NCI-H526 treated with DMSO at 0.1 percent for 48 hours (cell line): ENCODE measurements around the gene RBFOX2.
"Not testable (repeated sequence)": the region's sequence is repeated elsewhere in the genome, so short reads cannot be mapped to it uniquely, and the experiment has no call there.

Experiments
- DNase-seq: peaks from one replicate; lab custom pipeline; 2025; lab: John Stamatoyannopoulos, UW

The RBFOX2 gene

DNA sequence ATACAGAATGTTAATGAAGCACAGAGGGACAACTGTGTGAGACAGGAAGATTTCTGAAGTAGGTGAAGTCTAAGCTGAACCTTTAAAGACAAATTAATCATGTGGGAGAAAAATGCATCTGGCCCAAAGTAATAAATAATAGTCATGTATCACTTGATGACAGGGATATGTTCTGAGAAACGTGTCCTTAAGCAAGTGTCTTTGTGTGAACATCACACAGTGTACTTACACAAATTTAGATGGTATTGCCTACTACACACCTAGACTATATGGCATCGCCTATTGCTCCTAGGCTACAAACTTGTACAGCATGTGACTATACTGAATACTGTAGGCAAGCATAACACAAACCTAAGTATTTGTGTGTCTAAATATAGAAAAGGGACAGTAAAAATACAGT, 198.3 kb downstream of the RBFOX2 start:
- DNase-seq, result no peak

DNA sequence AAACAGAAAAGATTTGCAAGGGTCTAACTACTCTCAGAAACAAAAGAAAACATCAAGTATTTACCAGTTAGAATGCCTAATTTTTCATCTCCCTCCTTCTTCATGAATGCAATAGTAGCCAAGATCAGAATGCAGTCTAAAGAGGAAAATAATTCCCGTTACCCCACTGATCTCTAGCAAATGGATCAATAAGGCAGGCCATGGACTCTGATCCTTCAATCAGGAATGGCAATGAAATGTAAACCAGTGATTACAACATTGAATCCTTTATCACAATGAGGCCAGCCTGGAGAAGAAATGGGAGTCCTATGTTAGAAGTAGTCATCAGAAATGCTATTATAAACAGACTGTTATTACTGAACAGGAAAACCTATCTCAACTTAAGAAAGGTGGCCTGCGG, 204.4 kb downstream of the RBFOX2 start:
- no peak for DNase-seq

DNA sequence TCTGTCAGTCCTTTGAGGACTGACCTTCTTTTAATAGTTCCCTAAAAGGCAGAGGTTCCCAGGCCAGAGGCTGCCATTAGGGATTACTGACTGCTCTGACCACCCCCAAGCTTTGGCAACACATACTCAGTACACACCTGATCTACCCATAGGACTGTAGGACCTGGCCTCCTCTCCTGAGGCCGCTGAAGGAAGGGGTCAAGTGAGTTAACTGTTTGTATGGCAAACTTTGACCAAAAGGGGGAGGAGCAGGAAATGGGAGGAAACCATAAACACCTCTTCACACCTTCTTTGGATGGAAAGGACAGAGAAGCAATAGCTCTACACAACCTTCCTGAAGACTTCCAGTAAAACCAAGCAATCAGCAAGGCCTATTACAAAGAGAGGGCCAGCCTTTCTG, 207.0 kb downstream of the RBFOX2 start:
- no peak for DNase-seq

DNA sequence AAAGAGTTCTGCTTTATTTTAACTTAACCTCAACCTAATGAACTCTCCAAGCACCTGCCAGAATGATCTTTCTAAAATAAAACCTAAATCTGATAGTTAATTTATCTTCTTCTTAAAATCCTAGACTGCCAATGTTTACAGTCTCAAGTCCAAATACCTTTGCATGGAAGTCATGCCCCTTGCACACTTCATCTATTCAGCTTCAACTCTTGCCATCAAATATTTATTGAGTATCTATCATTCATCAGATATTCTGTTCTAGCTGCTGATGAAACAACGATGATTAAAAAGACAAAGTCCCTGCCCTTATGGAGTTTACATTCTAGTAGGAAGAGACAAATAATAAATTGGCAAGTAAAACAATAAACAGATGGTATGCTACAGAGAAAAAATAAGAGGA, 209.2 kb downstream of the RBFOX2 start:
- DNase-seq, result no peak

DNA sequence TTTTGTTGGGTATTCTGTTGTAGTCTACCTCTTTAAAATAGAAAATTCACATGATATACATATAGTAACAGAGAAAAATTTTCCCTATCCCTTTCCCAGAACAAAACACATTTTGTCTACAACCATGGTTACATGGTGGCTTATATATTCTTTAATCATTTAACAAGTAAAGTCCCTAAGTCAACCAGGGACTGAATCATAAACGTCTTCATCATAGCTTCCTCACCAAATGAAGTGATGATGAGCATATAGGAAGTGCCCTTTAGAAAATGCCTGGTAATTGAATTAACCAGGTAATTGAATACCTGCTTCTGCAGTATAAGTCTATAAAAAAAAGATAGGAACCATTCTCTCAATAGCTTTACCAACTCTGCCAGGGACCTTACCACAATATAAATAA, 209.7 kb downstream of the RBFOX2 start:
- DNase-seq, result no peak

DNA sequence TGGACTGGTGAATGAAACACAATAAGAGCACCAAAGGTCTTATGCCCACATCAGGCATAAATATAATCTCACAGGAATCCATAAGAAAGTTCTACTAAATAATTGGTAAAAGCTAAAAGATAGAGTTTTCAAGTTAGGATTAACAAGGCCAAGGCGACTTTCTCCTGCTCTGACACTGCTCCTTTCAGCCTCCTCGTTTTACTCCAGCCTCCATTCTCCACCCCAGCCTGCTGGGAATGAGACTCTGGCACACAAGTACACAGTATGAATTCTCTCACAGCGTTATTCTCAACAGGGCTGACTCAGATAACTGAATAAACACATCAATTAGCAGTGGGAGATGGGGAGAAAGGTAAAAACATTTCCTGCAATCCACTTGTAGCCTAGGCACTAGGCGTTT, 216.0 kb downstream of the RBFOX2 start:
- DNase-seq, result no peak

DNA sequence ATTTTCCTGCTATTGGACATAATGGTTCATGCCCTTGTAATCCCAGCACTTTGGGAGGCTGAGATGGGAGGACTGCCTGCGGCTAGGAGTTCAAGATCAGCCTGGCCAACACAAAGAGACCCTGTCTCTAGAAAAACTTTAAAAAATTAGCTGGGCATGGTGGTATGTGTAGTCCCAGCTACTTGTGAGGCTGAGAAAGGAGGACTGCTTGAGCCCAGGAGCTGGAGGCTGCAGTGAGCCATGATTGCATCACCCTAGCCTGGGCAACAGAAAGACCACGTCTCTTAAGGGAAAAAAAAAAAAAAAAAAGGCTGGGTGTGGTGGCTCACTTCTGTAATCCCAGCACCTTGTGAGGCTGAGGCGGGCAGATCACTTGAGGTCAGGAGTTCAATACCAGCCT, 217.0 kb downstream of the RBFOX2 start:
- DNase-seq, result no peak

DNA sequence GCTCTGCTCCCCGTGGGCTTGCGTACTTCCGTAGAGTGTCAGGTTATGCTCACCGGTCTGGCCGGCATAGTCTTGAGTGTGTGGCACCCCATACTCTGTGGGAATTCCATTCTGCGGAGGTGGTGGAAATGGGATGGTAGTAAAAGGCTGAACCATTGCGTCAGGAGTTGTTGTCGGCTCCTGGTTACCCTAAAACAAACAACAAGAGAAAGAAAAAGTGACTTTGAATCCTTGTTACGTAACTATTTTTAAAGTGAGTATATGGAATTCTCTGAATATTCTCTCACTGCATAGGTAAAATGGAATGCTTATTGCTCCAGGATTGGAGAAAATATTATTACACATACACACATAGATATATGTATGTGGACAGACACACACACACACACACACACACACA, 218.8 kb downstream of the RBFOX2 start:
- no peak for DNase-seq

DNA sequence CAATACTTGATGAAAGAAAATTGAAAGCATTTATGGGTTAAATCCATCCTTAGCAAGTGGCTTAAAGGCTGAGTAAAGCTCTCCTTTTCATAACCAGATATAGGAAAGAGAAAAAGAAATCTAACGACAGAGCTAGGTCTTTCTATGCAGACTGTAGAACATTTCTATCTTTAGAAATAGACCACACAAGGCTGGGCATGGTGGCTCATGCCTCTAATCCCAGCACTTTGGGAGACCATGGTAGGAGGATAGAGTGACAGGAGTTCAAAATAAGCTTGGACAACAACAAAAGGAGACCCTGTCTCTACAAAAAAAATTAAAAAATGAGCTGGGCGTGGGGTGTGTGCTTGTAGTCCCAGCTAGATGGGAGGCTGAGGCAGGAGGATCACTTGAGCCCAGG, 220.2 kb downstream of the RBFOX2 start:
- no peak for DNase-seq

DNA sequence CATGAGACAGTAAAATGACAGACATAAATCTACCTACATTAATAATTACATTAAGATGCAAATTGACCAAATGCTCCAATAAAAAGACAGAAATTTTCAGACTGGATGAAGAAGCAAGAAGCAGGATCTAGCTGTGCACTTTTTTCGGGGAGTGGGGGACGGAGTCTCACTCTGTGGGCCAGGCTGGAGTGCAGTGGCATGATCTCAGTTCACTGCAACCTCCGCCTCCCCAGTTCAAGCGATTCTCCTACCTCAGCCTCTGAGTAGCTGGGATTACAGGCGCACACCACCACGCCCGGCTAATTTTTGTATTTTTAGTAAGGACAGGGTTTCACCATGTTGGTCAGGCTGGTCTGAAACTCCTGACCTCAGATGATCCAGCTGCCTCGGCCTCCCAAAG, 222.0 kb downstream of the RBFOX2 start:
- not testable (repeated sequence) for DNase-seq

DNA sequence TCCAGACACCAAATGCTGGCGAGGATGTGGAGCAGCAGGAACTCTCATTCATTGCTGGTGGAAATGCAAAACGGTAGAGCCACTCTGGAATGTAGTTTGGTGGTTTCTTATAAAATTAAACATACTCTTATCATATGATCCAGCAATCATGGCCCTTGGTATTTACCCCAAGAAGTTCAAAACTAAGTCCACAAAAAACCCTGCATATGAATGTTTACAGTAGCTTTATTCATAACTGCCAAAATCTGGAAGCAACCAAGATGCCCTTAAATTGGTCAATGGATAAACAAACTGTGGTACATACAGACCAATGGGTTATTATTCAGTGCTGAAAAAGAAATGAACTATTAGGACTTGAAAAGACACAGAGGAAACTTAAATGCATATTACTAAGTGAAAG, 223.2 kb downstream of the RBFOX2 start:
- DNase-seq, result no peak

DNA sequence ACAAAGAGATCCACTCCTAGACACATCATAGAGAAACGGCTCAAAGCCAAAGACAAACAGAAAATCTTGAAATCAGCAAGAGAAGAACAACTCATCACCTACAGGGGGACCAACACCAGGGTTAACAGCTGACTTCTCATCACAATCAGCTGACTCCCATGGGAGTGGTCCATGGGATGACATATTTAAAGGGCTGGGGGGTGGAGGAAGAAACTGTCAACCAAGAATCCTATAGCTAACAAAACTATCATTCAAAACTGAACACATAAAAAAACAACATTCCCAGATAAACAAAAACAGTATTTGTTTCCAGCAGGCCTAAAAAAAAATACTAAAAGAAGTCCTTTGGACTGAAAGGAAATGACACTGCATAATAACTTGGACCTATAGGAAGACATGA, 224.2 kb downstream of the RBFOX2 start:
- no peak for DNase-seq

DNA sequence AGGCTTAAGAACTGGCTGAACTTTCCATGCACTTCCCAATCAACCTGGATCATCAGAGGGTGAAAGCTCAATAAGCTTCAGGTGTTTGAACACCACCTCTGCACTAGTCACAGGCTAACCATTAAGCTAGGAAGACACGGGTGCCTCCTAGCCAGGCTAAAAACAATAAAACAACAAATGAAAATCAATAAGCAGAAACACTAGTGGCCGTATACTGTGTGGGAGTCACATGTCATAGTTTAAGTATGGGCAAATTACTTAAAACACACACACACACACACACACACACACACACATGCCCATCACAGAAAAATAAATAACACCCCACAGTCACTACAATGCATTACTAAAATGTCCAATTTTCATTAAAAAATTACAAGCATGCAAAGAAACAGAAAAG, 225.7 kb downstream of the RBFOX2 start:
- no peak for DNase-seq

DNA sequence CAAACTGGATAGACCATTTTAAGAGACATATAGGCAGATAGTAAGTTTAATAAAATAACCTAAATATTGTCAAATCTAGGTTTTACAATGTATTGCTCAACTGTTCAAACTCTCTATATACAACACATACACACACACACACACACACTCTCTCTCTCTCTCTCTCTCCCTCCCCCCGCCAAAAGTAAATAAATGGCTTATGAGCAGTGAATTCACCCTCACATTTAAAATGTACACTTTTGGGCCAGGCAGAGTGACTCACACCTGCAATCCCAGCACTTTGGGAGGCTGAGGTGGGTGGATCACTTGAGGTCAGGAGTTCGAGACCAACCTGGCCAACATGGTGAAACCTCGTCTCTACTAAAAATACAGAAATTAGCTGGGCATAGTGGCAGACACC, 227.3 kb downstream of the RBFOX2 start:
- not testable (repeated sequence) for DNase-seq

DNA sequence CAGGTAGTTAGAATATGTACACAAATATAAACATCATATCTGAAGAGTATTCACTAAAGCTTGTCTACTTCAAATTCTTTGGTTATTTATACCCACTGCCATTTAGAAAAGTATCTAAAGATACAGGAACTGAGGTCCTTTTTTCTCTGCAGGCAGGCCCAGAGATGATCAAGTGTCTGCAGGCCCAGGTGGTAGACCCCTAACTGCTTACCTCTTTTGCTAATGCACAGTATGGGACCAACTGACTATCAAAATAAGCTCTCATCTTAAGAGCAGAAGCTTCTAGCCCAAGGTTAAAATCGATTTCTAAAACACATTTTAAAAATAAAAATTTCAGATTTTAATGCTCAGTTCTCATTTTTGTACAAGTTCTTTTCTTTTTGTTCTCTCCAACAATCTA, 229.5 kb downstream of the RBFOX2 start:
- no peak for DNase-seq

DNA sequence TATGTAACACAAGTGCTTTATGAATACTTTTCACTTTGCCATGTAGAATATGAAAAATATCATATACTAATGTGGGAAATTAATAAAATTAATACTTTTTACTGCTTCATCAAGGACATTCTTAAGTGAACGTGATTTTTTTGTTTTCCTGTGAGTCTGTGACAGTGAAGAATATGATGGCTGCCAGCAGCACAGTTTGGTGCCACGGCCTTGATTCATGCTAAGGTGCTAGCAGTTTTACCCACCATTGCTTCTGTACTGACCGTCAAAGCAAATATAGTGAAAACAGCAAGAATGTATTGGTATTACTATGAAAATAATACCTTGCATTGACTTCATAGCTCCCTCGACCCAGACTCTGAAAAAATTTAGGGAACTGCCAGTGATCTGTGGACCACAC, 231.2 kb downstream of the RBFOX2 start:
- no peak for DNase-seq

DNA sequence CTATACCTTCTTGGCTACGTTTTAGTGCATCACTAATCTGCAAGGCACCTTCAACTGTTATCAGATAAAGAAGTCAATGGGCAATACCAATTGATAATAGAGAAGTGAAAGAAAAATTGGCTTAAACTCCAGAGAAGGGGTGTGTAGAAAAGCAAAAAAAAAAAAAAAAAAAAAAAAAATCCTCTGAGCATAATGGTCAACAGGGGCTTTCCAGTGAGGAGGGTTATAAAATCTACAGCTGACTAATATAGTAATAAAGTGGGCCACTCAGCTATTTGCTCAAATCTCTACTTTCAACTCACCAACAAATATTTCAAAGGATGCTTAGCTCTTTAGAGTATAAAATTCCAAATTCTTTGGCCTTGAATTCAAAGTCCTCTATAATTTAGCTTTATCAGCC, 233.1 kb downstream of the RBFOX2 start:
- DNase-seq, result no peak

DNA sequence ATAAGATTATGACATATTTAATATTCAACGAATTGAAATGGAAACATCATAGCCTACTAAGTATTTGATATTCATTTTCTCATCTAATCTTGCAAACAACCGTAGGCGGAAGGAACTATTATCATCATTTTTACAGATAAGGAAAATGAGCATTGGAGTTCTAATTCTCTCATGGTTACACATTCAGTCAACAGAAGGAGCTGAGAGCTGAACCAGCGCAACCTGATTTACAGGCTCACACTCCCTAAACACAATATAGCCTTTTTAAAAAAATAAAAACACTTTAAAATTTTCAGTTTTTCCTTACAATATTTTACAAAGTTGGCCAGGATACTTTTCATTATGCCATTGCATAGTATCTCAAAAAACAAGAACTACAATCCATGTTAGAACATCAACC, 236.1 kb downstream of the RBFOX2 start:
- no peak for DNase-seq

DNA sequence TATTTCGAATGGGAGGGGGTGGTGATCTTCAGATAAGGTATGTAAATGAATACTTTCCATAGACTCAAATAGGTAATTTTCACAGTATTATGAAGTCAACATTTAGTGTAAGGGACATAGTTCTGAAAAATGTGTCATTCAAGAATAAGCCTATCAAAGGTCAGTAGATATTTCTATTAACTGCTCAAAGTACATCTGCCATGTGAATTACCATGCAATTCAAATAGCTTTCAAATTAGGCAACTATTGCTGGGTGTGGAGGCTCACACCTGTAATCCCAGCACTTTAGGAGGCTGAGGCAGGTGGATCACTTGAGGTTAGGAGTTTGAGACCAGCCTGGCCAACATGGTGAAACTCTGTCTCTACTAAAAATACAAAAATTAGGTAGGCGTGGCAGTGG, 236.8 kb downstream of the RBFOX2 start:
- not testable (repeated sequence) for DNase-seq

DNA sequence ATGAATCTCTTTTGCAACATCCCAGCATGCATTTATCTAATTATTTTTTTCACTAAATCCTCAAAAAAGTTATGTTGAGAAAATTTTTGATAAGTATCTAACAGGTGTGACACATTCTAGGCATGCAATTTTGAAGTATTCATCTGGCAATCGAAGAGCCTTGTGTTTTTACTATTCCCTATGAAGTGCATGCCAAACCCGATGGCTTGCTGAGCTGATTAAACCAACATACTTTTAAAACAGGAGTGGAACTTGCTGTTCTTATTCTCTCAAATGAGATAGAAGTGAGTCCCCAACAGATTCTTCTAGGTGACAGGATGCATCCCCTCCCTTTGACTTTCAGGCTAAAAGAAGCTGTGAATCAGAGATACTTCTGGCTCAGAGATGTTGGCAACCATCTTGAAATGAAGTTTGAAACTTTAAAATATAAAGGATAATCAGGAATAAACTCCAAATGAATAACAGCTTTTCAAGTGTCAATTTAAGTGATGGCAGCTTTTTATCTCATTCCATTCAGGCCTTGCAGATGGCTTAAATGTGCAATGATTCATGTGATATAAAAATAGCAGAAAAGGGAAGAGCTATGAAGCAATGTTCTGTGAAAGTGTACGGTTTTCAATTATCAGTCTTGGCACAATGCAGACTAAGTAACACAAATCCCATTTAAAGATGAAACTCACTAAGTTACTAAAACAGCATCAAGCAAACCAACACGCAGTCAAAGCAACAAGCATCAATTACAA, 243.3 kb downstream of the RBFOX2 start:
- no peak for DNase-seq

DNA sequence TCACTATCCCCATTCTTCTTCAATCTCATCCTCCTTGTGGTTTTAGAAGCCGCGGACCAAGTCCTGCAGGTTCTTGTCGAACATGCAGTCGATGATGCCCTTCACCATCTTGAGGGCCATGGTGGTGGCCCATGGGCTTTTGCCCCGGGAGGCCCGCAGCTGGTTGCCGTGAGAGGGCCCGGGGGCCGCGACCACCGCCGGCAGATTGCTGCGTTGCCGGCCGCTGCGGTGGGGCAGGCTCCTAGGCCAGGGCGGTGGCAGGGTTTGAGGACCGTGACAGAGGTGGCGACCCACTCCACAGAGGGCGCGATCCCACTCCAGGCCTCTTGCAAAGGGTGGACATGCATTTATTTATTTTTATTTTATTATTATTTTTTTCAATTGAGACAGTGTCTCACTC, 244.0 kb downstream of the RBFOX2 start:
- no peak for DNase-seq

DNA sequence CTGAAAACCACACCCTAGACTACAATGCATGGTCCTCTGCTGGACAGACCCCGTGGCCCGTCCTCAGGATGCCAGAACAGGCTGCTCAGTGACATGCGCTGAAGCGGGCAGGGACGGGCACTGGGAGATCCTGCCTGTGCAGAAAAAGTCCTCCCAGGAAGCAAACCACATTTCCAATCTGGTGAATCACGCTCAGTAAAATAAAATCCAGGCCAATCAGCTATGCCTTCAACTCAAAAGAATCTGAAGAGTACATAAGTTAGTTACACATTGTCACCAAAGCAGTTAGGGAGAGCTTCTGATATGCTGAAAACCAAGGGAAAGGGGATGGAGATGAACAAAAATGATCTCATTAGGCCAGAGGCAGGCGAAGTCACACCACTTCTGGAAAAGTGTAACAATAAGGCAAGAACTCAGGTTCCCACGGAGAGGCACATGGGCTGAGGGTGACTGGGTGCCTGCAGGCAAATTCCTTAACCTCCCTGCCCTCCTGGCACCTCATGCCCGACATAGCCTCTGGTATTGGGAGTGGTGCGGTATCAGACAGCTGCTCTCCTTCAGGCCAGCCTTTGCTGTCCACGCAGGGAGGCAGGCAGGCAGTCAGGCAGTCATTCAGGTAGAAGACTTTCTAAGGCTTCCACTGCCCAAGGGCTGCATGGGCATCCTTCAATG, 244.5 kb downstream of the RBFOX2 start:
- DNase-seq, result no peak

DNA sequence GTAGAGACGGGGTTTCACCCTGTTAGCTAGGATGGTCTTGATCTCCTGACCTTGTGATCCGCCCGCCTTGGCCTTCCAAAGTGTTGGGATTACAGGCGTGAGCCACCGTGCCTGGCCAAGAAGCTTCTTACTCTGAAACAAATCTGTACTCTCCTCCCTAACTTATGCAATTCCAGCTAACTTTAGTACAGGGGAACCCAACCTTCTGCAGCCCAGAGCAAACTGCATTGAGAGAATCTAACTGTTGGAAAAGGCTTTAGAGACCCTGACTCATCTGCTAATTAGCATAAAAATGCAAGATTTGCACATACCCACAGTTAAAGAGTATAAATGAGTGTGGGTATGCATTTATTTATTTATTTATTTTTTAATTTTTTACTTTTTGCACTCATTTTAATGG, 246.1 kb downstream of the RBFOX2 start:
- DNase-seq, result no peak

DNA sequence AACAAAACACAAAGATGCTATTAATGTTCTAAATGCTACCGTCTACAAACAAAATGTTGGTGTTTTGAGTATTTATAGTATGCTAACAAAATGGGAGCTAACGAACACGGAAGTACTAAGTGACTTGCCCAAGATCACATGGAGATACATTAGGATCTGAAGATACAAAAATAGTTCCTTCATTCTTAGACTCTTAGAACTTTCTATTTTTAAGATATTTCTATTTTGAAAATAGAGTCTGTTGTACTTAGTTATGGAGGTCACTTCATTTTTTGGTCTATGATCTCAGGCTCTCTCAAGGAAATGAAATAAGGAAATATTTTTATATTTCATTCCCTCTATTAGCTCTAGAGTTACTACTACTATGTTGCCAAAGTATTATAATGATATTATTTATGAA, 246.7 kb downstream of the RBFOX2 start:
- no peak for DNase-seq
